ENCODE measurements around the gene ANTKMT.

Gene ANTKMT

GRCh38 chr16:700684-701584 is 20.0 kb upstream of the ANTKMT start:
- DNase-seq = peak; percentile 79

- no peak for DNase-seq
Observed at GRCh38 chr16:702341-702740, 18.6 kb upstream of the ANTKMT start.

- DNase-seq = no peak
Observed at GRCh38 chr16:703406-703805, 17.5 kb upstream of the ANTKMT start.

GRCh38 chr16:704047-704446 is 16.9 kb upstream of the ANTKMT start:
- no peak for DNase-seq

GRCh38 chr16:704552-705380 is 16.2 kb upstream of the ANTKMT start:
- no peak for DNase-seq

GRCh38 chr16:705431-706188 is 15.3 kb upstream of the ANTKMT start, which contains the start of gene FBXL16:
FBXL16 (minus strand) TSS chr16:705801; CDS start chr16:697405, 8,396 bp downstream.
- DNase-seq = peak; percentile 69

GRCh38 chr16:706189-707061 is 14.5 kb upstream of the ANTKMT start:
- DNase-seq = peak; percentile 70

GRCh38 chr16:707062-707538 is 13.8 kb upstream of the ANTKMT start:
- DNase-seq = no peak

- no peak for DNase-seq
Observed at GRCh38 chr16:708019-708418, 12.9 kb upstream of the ANTKMT start.

GRCh38 chr16:708959-709358 is 12.0 kb upstream of the ANTKMT start:
- DNase-seq = no peak

- DNase-seq = peak; percentile 97
Observed at GRCh38 chr16:709566-710499, 11.1 kb upstream of the ANTKMT start.

- DNase-seq = no peak
Observed at GRCh38 chr16:710500-711075, 10.4 kb upstream of the ANTKMT start.

- DNase-seq = no peak
Observed at GRCh38 chr16:711084-711483, 9.9 kb upstream of the ANTKMT start.

GRCh38 chr16:711548-712320 is 9.2 kb upstream of the ANTKMT start:
- DNase-seq = peak; percentile 84

- peak; percentile 63 for DNase-seq
Observed at GRCh38 chr16:712740-713250, 8.2 kb upstream of the ANTKMT start.

- no peak for DNase-seq
Observed at GRCh38 chr16:714079-714478, 6.9 kb upstream of the ANTKMT start.

GRCh38 chr16:714558-715476 is 6.1 kb upstream of the ANTKMT start, which contains the start of gene METRN:
METRN (plus strand) TSS chr16:715118; CDS start chr16:715290, 172 bp downstream.
- peak; percentile 95 for DNase-seq
